Measurements from ENCODE around the gene DACT2. TPM values are rescaled to one million over a fixed set of nuclear protein-coding genes. Genes with fewer than 3 reads are reported as not detected.

DACT2 gene
- total RNA-seq, 1 experiment from 2014 or later = not detected

GRCh38 chr6:168277274-168277669 is 42.3 kb downstream of the DACT2 start:
- no peaks in the 10 kb centered on the region for H4K20me1 ChIP-seq (ENCODE audit: insufficient read depth)
- ATAC-seq (no peak), DNase-seq (ENCODE audit: low read depth, low spot score) (no peak)
- no peaks in the 10 kb centered on the region for H3K36me3 ChIP-seq (ENCODE audit: control insufficient read depth in 1 of 2, insufficient read depth in 2 of 2, low read length in 2 of 2)
- RAD21 ChIA-PET (ENCODE audit: low non-redundant PET in 1 of 2, low total read pairs in 2 of 2, uncharacterized antibody in 2 of 2, unreplicated experiment in 2 of 2) = no interaction called here
- H3K4me1 ChIP-seq (ENCODE audit: control insufficient read depth in 1 of 2, insufficient read depth in 2 of 2, low read length in 2 of 2) = no peaks in the 10 kb centered on the region
- no peak overlapping the region for H3K9ac ChIP-seq (ENCODE audit: low read length)
- peaks cover 4% of the 10 kb centered on the region; the same call in 1 of the 2 replicates for H3K27me3 ChIP-seq (ENCODE audit: insufficient read depth, low read length)
- no peak overlapping the region for H3K27ac ChIP-seq (ENCODE audit: low read depth, low read length)
- no TSS peak for BruUV-seq (replicated peaks)
- TF ChIP-seq ZFX (IDR thresholded peaks at IDR 0.05) (no peak), ZBTB33 (IDR thresholded peaks at IDR 0.05; ENCODE audit: extremely low read depth, insufficient replicate concordance, low read length) (no peak), SRF (IDR thresholded peaks at IDR 0.05; ENCODE audit: low read depth) (no peak), ZNF274 (IDR thresholded peaks at IDR 0.05; ENCODE audit: low read depth, low read length) (no peak), CEBPB (IDR thresholded peaks at IDR 0.05; ENCODE audit: low read depth) (no peak), SP1 (IDR thresholded peaks at IDR 0.05; ENCODE audit: low read depth) (no peak), RAD21 (IDR thresholded peaks at IDR 0.05; ENCODE audit: low read depth) (no peak), EGR1 (IDR thresholded peaks at IDR 0.05; ENCODE audit: low read depth) (no peak), FOSL1 (IDR thresholded peaks at IDR 0.05; ENCODE audit: low read depth) (no peak), YY1 (IDR thresholded peaks at IDR 0.05; ENCODE audit: extremely low read depth, insufficient replicate concordance, low read depth, low read length) (no peak), POLR2A (IDR thresholded peaks at IDR 0.05; ENCODE audit: borderline replicate concordance, extremely low read depth, insufficient read depth, insufficient read length) (no peak), JUND (IDR thresholded peaks at IDR 0.05) (no peak), SIN3A (IDR thresholded peaks at IDR 0.05; ENCODE audit: low read depth) (no peak)
- TF ChIP-seq, protein P1, sequence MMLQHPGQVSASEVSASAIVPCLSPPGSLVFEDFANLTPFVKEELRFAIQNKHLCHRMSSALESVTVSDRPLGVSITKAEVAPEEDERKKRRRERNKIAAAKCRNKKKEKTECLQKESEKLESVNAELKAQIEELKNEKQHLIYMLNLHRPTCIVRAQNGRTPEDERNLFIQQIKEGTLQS (IDR thresholded peaks at IDR 0.05) = no peak
- TF ChIP-seq, protein P2, sequence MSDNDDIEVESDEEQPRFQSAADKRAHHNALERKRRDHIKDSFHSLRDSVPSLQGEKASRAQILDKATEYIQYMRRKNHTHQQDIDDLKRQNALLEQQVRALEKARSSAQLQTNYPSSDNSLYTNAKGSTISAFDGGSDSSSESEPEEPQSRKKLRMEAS (IDR thresholded peaks at IDR 0.05) = no peak
- TF ChIP-seq, protein P3, sequence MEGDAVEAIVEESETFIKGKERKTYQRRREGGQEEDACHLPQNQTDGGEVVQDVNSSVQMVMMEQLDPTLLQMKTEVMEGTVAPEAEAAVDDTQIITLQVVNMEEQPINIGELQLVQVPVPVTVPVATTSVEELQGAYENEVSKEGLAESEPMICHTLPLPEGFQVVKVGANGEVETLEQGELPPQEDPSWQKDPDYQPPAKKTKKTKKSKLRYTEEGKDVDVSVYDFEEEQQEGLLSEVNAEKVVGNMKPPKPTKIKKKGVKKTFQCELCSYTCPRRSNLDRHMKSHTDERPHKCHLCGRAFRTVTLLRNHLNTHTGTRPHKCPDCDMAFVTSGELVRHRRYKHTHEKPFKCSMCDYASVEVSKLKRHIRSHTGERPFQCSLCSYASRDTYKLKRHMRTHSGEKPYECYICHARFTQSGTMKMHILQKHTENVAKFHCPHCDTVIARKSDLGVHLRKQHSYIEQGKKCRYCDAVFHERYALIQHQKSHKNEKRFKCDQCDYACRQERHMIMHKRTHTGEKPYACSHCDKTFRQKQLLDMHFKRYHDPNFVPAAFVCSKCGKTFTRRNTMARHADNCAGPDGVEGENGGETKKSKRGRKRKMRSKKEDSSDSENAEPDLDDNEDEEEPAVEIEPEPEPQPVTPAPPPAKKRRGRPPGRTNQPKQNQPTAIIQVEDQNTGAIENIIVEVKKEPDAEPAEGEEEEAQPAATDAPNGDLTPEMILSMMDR (IDR thresholded peaks at IDR 0.05 in 2 of 3, conservative IDR thresholded peaks at IDR 0.05 in 1 of 3; ENCODE audit: borderline replicate concordance in 1 of 3, insufficient read depth in 1 of 3, low read depth in 2 of 3, low read length in 2 of 3) = no peak
- H3K9me2 ChIP-seq (ENCODE audit: insufficient read depth) = no peaks in the 10 kb centered on the region
- H3K4me2 ChIP-seq (ENCODE audit: low read length) = no peak overlapping the region
- POLR2A ChIA-PET = no interaction called here
- H2AFZ ChIP-seq (ENCODE audit: low read depth, low read length, poor library complexity, severe bottlenecking) = no peak overlapping the region
- no peak overlapping the region for H3K4me3 ChIP-seq (replicated peaks in 1 of 2; ENCODE audit: low read depth in 1 of 2, low read length in 2 of 2)
- CTCF ChIA-PET = no interaction called here
- H3K9me3 ChIP-seq (ENCODE audit: control insufficient read depth in 1 of 2, insufficient read depth in 1 of 2, low read depth in 1 of 2, low read length in 2 of 2) = no peaks in the 10 kb centered on the region
- intact Hi-C loops (cut with micrococcal nuclease) = no loop called here
- no peaks in the 10 kb centered on the region for H3K79me2 ChIP-seq (ENCODE audit: insufficient read depth, low read length)

All from HCT116 (cell line).